Measurements from ENCODE around the gene CARMIL1.

CARMIL1 gene

DNA sequence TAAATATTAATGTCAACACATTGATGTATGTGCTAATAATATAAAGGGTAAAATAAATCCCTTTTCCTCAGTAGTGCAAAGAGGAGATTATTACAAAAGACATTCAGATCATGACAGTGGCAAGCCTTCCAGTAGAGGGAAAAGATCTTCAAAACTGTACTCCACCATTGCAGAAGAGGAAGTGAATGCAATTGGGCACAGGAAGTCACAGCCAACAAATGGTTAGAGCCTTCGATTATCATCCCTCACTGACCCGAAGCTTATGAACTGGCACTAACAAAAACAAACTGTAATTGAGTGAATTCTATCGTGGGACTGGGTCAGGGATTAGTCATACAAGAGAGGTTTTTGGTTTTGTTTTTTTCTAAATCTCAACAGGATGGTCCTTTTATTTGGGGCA lies 333.5 kb downstream of the CARMIL1 start:
- Histone ChIP-seq H3K36me3 (ENCODE audit: insufficient read depth) (no peaks in the 10 kb centered on the region), H2AFZ (ENCODE audit: low read depth) (no peak overlapping the region), H3K27me3 (ENCODE audit: insufficient read depth, low read depth) (no peaks in the 10 kb centered on the region), H3K4me1 (ENCODE audit: low read depth, poor library complexity, severe bottlenecking) (no peaks in the 10 kb centered on the region), H3K4me2 (no peak overlapping the region), H3K79me2 (ENCODE audit: insufficient read depth, low read depth) (no peaks in the 10 kb centered on the region), H3K4me3 (IDR thresholded peaks at IDR 0.05; ENCODE audit: insufficient read depth, low read depth, low read length) (no peak overlapping the region), H3K9ac (no peak overlapping the region), H3K27ac (no peak overlapping the region), H4K20me1 (ENCODE audit: insufficient read depth) (no peaks in the 10 kb centered on the region)
- no peak for TF ChIP-seq CTCF (conservative IDR thresholded peaks at IDR 0.05; ENCODE audit: low read depth, low read length)

DNA sequence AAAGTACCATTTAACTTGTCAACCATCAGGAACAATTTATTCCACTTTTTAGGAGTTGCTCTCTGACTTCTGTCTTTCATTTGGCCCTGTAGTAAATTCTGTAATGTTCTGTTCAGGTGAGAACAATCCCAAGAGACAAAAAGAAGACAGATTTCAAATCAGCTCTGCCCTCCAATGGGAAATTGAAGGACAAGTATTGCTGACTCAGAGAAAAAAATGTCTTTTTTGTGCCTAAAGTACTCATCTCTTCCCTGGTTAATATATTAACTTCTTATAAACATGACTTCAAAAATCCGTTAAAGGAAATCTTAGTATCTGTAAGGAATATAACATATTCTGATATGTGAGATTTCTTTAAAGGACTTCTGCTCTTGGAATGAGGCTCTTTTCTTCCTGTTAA lies 334.2 kb downstream of the CARMIL1 start:
- Histone ChIP-seq H3K27me3 (ENCODE audit: insufficient read depth, low read depth) (no peaks in the 10 kb centered on the region), H3K79me2 (ENCODE audit: insufficient read depth, low read depth) (no peaks in the 10 kb centered on the region), H4K20me1 (ENCODE audit: insufficient read depth) (no peaks in the 10 kb centered on the region), H3K9ac (no peak overlapping the region), H3K36me3 (ENCODE audit: insufficient read depth) (no peaks in the 10 kb centered on the region), H3K4me1 (ENCODE audit: low read depth, poor library complexity, severe bottlenecking) (no peaks in the 10 kb centered on the region), H3K27ac (no peak overlapping the region), H2AFZ (ENCODE audit: low read depth) (no peak overlapping the region), H3K4me2 (no peak overlapping the region), H3K4me3 (IDR thresholded peaks at IDR 0.05; ENCODE audit: insufficient read depth, low read depth, low read length) (no peak overlapping the region)
- TF ChIP-seq CTCF (conservative IDR thresholded peaks at IDR 0.05; ENCODE audit: low read depth, low read length) = no peak

DNA sequence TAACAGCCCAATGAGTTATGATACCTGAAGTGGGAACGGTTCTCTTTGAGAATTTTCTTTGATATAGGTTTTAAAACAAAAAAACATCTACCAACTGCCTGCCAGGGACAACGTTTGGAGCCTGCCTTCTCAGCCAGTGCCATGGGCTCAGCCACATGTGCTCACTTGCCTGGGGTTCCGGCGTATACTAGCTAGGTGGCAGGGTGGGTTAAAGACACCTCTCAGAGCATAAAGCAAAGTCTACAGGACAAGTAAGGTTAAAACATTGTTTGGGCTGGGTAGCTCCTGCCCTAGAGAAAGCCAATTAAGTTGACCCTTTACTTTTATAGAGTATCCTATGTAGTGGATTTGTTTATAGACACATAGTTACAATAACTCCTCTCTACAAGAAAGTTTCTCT lies 334.9 kb downstream of the CARMIL1 start:
- no peak for TF ChIP-seq CTCF (conservative IDR thresholded peaks at IDR 0.05; ENCODE audit: low read depth, low read length)
- no peaks in the 10 kb centered on the region for H3K36me3 ChIP-seq (ENCODE audit: insufficient read depth)
- H3K79me2 ChIP-seq (ENCODE audit: insufficient read depth, low read depth) = no peaks in the 10 kb centered on the region
- no peak overlapping the region for H2AFZ ChIP-seq (ENCODE audit: low read depth)
- H4K20me1 ChIP-seq (ENCODE audit: insufficient read depth) = no peaks in the 10 kb centered on the region
- no peaks in the 10 kb centered on the region for H3K4me1 ChIP-seq (ENCODE audit: low read depth, poor library complexity, severe bottlenecking)
- H3K27ac ChIP-seq = no peak overlapping the region
- no peak overlapping the region for H3K4me3 ChIP-seq (IDR thresholded peaks at IDR 0.05; ENCODE audit: insufficient read depth, low read depth, low read length)
- no peaks in the 10 kb centered on the region for H3K27me3 ChIP-seq (ENCODE audit: insufficient read depth, low read depth)
- H3K4me2 ChIP-seq = no peak overlapping the region
- no peak overlapping the region for H3K9ac ChIP-seq

GRCh38 chr6:25615471-25615870 lies 336.3 kb downstream of the CARMIL1 start:
- Histone ChIP-seq H3K27ac (no peak overlapping the region), H3K79me2 (ENCODE audit: insufficient read depth, low read depth) (no peaks in the 10 kb centered on the region), H3K27me3 (ENCODE audit: insufficient read depth, low read depth) (no peaks in the 10 kb centered on the region), H4K20me1 (ENCODE audit: insufficient read depth) (no peaks in the 10 kb centered on the region), H3K9ac (no peak overlapping the region), H2AFZ (ENCODE audit: low read depth) (no peak overlapping the region), H3K4me2 (no peak overlapping the region), H3K4me3 (IDR thresholded peaks at IDR 0.05; ENCODE audit: insufficient read depth, low read depth, low read length) (no peak overlapping the region), H3K36me3 (ENCODE audit: insufficient read depth) (no peaks in the 10 kb centered on the region), H3K4me1 (ENCODE audit: low read depth, poor library complexity, severe bottlenecking) (no peaks in the 10 kb centered on the region)
- TF ChIP-seq CTCF (conservative IDR thresholded peaks at IDR 0.05; ENCODE audit: low read depth, low read length) = no peak

DNA sequence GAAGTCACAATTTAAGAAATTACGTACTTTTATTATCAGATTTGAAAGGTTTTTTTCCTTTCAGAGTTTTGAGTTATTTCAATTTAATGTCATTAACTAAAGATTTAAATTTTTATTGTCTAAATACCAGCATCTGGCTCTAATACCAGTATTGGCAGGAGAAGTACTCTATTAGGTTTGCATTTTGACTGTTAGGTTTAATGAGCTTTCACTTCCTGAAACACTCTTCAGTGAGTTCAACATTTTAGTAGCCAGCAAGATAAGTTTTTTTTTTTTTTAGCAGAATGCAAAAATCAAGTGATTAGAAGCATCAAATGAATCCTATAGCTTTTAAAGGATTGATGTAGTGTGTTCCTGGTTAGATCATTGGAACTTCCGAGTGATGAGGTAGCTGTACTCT lies 338.8 kb downstream of the CARMIL1 start:
- Histone ChIP-seq H4K20me1 (ENCODE audit: insufficient read depth) (no peaks in the 10 kb centered on the region), H3K4me2 (no peak overlapping the region), H3K79me2 (ENCODE audit: insufficient read depth, low read depth) (no peaks in the 10 kb centered on the region), H3K27me3 (ENCODE audit: insufficient read depth, low read depth) (no peaks in the 10 kb centered on the region), H3K4me3 (IDR thresholded peaks at IDR 0.05; ENCODE audit: insufficient read depth, low read depth, low read length) (no peak overlapping the region), H3K9ac (no peak overlapping the region), H3K27ac (no peak overlapping the region), H3K4me1 (ENCODE audit: low read depth, poor library complexity, severe bottlenecking) (no peaks in the 10 kb centered on the region), H3K36me3 (ENCODE audit: insufficient read depth) (no peaks in the 10 kb centered on the region), H2AFZ (ENCODE audit: low read depth) (no peak overlapping the region)
- no peak for TF ChIP-seq CTCF (conservative IDR thresholded peaks at IDR 0.05; ENCODE audit: low read depth, low read length)

All from KMS-11 (cell line).